Gastrocnemius medialis (tissue), 4 donors: ENCODE data around the gene WBP2NL.

Experiments
- CTCF ChIP-seq, 5 experiments: fragments of 450-650 bp in 3 of 5; fragments of 200-600 bp in 2 of 5; sonication (generic) in 2 of 5; IDR thresholded peaks in 4 of 5; conservative IDR thresholded peaks in 1 of 5; 1 replicate in 4 of 5; 2 replicates in 1 of 5; pipeline ENCODE4 v1.5.1; 2016 to 2019; ENCODE audit warnings: antibody characterized with exemption in 5 of 5, mild to moderate bottlenecking in 3 of 5, moderate library complexity in 3 of 5
- POLR2A ChIP-seq, 2 donors: fragments of 450-650 bp; IDR thresholded peaks; one replicate each; pipeline ENCODE4 v1.6.1; 2017; ENCODE audit warnings: antibody characterized with exemption in 2 of 2, mild to moderate bottlenecking in 2 of 2, moderate library complexity in 2 of 2

- TF ChIP-seq CTCF (IDR thresholded peaks at IDR 0.05 in 4 of 5, conservative IDR thresholded peaks at IDR 0.05 in 1 of 5) (no peak), POLR2A (IDR thresholded peaks at IDR 0.05) (no peak)
Observed at GRCh38 chr22:42016111-42016510, 17.5 kb downstream of the WBP2NL start.
